ENCODE measurements around the gene MAP3K4.

The MAP3K4 gene

DNA sequence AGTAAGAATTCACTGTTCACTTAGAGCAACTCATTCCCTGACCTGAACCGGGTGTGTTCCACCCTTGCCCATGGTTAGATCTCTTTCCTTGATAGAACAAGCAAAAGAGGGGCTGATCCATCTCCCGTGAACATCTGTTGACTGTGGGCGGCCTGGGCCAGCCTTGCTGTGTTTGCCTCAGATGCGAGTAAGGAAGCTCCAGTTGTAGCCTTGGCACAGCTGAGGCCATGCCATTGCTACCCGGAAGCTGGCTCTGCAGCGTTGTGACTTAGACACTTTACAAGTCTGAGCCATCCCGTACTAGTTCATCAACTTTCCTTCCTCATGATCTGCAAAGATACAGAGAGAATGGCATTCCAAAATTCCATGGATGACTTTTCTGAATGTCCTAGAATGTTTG is 139.0 kb downstream of the MAP3K4 start:
- DNase-seq: no peak

DNA sequence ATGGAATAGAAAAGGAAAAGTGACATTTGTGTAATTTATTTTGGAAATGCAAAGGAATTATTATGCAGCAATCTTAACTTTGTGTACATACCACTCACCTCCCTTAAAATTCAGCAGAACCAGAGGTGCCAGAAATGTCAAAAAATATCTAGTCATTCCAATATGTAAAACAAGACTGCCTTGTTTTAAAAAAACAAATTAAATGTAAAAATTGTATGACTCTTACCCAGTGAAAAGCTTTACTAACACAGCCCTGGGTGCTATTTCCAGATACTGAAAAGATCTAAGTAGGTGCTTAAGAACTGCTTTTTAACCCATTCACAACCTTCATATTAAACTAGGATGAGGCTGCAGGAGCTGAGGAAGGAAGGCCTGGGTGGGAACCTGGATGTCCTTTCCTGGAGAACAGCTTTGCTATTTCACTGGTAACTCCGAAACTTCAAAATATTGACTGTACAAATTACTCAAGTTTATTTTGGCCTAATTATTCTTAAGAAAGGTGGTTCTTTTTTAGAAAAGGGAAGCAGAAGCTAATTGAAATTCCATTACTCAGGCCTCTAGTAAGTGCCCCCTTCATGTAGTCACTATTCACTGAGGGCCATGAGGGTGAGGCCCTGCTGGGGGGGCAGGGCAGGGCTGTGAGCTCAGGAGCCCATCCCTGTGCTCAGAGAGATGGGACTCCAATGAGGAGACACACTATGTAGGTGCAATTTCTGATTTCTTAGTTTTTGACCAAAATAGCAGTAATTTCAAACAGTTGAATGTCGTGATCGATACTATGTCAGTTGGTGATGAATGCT is 139.6 kb downstream of the MAP3K4 start:
- DNase-seq: no peak

DNA sequence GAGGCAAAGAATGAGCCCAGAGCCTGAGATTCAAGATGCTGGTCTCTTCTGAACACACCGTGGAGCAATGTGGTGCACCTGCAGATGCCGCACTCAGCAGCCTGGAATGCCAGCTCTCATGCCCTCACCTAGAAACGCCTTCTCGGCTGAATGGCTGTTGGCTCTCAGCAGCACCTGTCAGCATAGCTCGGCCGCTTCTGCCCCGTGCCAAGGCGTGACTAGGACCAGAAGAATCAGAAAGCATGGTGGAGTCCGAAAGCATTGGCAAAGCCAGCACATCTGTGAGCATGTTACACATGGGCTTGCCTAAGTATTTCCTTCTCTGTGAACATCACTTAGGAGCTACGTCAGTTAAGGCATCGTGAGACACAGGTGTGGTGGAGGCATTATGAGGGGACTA is 140.8 kb downstream of the MAP3K4 start:
- DNase-seq: no peak

DNA sequence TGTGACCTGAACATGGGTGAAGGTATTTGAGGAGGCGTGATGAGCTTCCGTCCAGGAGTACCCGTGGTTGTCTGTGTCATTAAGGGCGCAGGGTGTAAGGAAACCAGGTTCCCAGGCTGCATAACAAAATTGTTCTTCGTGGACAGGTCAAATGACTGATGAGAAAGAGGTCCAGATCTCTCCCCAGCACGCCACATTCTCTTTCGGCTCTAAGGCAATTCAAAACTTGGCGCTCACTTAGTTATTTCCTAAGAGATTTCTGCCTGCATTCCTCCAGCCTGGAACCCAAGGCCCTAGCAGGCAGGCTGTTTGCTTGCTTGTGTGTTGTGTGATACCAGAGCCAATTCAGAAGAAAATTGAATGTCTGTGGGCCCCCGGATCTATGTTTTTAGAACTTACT is 142.4 kb downstream of the MAP3K4 start:
- DNase-seq: no peak

DNA sequence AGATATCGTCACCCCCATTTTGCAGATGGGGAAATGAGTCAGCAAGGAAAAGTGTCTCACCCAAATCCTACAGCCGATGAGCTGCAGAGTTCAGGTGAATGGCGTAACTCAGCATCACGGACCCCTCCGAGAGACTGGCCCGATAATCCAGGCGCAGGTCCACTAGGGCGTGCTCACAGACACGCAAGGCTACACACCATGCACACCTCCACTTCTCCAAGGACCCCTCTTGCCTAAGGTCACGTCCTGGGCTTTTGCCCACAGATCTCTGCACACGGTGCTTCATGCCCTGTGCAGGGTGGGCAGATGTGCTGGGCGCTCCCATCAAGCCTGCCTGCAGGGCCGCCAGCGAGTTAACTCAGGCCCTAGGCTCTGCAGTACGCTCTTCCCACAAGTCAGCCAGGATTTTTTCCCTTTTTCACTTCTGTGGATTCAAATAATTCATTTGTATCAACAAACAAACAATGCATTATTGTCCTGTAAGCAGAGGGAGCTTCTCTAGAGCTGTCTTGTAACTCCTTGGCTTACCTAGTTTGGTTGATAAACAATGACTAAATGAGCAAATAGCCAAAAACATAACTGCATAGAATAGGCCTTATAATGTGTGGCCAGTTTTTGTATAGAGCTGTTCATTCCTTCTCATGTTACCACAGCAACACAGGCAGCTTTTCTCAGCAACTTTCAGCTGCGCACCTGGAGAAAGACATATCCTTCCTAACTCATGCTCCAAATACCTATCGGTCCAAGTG is 143.2 kb downstream of the MAP3K4 start:
- DNase-seq: no peak

DNA sequence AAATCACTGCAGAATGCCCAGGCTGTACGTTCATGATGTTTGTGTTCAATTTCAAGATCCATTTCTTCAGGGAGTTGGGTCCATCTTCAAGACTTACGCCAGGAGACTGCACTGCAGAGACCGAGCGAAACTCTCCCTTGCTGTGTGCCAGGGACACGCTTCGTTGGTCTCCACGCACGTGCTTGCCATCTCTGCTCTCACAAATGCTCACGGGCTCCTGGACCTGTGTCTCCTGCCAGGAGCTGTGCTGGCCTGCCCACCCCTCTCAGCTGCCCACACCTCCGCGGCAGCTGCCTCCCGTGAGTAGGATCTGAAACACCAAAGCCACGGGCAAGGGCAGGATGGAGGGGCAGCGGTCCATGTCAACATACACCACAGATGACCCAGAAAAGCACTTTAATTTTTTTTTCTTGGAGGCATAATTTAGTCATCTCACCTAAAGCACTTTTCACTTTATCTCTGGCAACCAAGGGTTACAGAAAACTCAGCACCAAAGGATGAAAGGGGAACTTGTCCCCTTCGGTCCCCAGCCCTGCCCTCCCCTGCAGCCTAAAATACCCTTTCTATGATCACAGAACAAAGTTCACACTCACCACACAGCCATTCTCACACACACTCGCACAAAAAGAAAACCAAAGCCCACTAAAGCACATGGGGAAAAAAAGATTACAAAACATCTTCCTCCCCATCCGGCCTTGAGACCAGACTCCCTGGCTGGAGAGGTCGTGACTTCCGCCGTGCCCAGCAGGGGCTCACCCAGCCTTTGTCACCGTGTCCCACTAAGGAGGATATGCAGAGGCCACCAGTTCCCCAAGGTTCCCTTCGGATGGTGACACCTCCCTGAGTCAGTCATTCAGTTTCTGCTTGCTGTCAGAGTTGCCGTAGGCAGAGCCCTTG is 144.4 kb downstream of the MAP3K4 start:
- DNase-seq: no peak

DNA sequence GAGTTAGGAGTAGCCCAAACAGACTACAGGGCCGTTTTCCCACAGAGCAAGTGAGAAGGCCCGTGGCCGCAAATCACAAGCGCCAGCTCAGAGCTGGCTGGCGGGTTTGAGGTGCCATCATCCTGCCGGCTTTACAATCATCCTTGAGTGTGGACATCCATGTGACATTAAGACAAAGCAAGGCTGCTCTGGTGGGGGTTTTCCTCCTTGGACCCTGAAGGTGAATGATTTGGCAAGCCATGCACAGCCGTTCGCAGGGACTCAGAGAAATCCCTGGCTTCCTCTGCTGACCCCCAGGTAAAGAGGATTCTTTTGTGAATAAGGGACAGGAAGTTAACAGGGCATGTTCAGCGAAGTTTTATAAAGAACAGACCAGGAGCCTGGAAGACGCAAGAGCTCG is 145.1 kb downstream of the MAP3K4 start:
- no peak for DNase-seq

DNA sequence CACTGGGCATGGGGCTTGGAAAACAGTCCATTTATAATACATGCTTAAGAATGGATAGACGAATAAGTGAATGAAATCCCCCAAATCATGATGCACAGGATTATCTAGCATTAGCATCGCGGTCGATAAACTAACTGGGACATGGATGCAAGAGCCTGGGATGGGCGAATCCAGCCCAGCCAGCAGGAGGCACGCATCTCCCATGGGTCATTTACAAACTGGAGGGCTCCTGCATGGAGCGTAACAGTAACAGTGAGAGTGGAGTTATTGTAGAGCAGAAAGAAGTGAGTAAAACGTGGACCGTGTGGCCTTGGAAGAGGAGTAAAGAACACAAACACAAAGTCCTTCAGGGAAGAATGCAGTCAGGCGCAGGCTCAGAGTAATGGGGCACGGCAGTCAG is 145.8 kb downstream of the MAP3K4 start:
- DNase-seq: no peak

DNA sequence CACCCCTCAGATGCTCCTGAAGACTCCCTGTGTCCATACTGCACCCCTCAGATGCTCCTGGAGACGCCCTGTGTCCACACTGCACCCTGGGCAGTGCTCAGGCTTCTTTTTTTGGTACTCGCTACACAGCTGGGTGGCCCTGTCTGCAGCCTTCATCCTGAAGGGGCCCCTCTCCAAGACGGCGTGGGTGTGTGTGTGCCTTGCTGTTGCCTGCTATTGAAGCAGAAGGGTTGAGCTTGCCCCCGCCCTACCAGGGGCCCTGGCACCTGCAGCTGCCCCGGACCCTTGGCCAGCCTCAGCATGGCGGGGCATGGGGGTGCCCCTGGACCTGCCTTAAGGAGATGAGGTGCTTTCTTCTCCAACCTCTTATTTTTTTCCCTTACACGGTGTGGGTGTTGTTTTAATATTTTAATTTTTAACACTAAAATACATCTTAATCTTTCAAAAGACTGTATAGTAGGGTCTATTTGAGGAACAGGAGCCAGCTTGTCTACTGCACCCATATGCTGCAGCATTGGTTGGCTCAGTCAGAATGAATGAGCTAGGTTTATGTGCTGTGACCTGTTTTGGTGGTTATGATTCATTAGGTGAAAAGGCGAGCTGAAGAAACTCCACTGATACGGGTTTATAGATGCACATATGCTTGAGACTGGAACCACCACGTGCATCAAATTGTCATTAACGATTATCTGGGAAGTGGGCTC is 146.4 kb downstream of the MAP3K4 start:
- no peak for DNase-seq

DNA sequence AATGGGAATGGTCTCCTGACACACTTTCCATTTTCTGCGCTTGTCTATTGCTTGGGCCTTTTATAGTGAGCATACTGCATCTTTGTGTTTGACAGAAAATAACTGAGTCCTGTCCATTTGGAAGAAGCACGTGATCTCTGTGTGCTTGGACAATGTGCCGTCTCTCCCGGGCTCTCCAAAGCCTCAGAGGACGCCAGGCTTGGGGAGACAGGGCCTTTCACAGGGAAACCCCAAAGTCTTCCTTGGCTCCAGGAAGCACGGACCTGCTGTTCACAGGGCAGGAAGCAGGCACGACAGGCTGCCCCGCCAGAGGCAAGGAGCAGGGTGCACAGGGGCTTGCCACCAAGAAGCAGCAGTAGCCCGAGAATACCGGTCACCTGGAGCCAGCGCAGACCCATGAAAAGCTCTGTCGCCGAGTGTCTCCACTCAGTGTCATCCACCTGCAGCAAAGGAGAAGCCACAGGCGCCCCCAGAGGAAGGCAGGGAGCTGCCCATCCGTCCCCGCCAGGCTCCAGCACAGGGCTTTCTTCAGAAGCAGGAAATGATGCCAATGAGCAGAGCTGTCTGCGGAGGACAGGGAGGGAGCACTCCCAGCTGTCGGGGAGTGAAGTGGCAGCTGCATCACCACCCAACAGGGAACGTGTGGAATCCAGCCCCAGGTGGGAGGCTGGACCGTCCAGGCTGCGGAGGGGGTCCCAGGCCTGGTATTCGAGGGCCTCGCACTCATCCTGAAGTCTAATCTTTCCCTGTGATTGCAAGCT is 147.2 kb downstream of the MAP3K4 start:
- no peak for DNase-seq

DNA sequence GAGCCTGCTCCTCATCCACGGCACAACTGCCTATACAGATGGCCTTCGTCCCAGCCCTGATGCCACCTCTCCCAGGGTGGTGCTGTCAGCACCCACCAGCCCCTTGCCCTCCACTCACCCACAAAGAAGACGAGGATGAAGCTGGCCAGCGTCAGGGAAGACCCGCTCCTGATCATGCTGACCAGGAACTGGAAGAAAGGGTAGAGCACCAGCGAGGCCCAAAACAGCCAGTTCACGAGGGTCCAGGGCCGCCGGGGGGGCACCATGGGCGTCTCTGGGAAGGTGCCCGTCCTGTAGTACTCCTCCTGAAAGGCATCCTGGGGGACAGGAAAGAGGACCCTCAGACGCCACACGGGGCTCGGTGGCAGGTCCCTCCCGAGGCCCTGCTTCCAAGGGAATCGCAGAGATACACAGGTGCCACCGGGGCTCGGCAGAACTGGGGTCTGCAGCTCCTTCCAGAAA is 147.8 kb downstream of the MAP3K4 start:
- DNase-seq: no peak

DNA sequence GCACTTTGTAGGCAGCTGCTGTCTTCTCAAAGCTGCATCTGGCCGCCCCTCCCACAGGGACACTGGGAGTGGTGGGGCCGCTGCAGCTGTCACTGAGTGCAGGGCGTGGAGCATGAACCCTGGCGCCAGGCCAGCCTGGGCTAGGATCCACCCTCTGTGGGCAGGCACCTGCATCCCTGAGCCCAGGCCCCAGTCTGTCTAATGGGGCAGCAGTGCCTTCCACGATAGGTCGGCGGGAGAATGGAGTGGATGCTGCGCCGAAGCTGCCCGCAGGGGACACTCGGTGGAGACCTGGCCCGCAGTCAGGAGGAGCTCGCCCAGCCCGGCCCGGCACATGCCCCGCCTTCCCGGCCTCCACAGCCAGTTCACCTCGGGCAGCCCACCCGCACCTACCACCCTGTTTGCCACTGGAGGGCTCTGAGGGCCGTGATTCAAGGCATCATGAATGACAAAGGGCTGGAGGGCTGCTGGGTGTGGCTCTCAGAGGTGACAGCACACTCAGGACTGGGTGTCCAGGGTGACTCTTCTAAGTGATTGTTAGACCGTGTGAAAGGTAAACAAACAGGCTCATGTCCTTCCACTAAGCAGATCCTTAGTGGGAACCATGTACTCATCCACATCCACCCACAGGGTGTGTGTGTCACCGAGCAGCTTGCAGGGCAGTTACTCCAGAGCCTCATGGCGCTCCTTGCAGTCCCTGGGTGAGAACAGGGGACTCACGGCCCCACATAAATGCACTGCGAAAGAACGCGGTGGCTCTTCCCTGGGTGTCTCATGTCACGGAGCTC is 148.4 kb downstream of the MAP3K4 start:
- no peak for DNase-seq

DNA sequence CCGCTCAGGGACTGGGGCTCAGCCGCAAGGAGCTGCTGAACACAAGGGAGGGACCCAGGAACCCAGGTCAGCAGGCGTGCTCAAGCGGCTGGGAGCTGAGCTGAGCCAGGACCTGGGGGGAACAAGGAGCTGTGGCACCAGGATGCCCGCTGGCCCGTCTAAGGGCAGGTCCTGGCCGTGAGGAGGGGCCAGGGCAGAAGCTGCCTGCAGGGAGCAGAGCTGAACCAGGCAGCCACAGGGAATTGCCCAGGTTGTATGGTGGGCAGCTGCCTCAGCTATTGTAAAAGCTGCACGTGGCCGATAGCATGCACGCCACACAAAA is 148.9 kb downstream of the MAP3K4 start:
- no peak for DNase-seq

DNA sequence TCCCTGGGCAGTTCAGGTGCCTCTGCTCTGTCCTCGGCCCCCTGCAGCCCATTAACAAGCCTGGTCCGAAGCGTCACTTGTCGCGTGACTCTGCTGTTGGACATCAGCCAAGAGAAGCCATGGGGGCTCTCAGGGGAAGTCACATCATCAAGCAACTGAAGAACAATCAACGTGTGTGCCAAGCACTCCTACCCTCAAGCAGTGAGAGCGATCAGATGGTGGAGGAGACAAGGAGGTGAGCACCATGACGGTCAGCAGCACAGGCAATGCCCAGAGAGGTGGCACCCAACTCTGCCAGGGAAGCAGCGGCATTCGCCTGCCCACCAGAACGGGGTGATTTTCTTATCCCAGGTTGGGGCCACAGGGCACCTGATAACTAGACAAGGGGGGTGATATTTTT is 149.6 kb downstream of the MAP3K4 start:
- DNase-seq: no peak

DNA sequence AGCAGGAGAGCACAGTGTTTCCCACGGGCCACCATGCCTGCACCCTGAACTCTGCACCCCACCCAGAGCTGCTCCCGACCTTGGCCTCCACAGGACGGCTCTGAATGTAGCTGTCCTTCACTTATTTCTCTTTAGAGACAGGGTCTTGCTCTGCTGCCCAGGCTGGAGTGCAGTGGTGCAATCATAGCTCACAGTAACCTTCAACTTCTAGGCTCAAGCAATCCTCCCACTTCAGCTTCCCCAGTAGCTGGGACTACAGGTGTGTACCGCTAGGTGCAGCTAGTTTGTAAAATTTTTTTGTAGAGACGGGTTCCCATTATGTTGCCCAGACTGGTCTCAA is 151.4 kb downstream of the MAP3K4 start:
- no peak for DNase-seq

DNA sequence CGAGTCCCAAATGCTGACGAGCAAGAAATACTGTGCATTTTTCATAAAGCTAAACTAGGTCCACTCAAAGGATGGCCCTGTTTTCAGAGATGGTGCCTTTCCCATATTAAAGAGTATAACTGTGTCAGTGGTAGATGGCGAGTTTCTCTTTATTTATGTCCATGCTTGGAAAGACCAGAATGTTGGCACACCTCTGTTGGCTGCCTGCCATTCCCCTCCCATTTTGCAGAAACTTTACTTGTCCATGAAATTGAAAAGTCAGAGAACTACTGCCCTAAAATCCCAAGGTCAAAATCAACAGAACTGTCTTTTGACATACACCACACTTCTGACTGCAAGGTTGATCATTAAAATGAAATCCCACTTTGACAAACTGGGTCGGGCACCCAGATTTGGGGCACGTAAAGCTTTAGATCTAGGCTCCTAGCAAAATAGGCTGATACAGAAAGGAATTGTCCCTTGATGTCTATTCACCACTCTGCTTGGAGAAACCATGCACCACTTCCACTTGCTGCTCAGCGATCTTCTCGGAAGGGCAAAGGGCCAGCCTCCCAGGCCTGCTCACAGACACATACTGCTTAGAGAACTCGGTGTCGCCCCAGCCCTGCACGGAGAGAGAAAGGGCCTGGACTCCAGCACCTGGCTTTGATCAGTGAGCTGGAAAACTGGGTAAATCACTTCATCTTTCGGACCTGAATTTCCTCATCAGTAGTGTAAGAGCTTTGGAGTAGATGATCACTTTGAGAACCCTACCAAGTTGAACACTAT is 152.3 kb downstream of the MAP3K4 start:
- no peak for DNase-seq

DNA sequence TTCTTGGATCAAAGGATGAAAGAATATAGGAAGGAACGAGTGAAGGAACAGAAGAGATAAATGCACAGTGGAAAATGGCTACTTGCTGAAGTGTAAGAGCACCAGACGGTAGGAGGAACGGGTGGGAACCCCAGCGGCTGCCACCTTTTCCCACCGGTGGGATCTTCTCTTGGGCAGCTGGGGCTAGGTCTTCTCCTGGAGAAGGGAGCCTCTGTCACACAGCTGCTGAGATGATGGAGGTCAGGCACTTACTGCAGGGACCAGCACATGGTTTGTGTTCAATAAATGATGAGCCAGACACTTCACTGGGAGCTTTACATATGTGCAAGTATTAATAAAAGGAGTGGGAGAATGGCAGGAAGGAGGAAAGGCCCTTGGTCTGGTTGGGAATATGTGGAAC is 158.6 kb downstream of the MAP3K4 start:
- DNase-seq: no peak

DNA sequence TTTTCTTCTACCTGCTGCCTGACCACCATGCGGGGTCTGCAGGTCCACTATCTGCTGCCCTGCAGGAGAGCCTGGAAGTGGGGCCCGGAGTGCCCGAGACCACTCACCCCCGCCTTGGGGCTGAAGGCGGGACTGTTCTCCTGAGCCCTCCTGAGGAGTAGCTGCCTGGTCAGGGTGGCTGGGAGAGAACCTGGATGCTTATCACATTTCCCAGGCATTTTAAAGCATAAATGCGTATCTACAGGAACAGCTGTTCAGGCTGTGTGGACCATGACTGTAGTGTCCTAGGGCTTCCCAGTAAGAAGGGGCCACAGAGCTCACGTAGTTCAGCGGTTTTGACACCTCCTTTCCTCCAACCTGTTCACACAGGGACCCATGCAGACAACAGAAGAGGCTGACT is 159.0 kb downstream of the MAP3K4 start:
- no peak for DNase-seq

DNA sequence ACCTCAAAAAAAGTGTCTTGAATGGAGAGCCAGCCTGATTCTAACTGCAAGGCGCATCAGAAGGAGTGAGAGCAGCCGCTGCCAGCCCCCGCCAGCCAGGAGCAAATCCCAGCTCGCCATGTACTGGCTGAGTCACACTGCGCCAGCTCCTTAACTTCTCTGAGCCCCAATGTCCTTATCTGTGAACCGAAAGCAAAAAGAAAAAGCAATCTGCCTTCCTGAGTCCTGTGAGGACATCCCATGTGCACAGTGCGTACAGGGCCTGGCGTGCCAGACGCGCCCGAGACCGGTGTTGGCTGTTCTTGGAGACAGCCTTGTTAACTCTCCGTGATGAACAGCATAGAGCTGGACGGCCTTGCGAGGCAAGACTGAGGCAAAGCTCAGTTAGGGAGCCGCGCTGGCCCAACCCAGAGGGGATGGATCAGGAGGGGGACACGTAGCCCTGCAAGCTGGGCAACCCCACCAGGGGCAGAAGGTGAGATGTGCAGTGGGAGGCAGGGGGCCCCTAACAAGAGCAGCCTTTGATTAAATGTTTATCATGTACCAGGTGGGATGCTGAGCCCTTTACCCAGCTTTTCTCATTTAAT is 159.6 kb downstream of the MAP3K4 start:
- no peak for DNase-seq

All from stimulated activated naive CD4-positive, alpha-beta T cell (primary cell).